Activated CD8-positive, alpha-beta memory T cell treated with anti-CD3 and anti-CD28 coated beads for 4 hours (primary cell): Measurements from ENCODE around the gene DNAI2.

ENCODE experiments used
- DNase-seq, 2 donors: peaks; one replicate each; pipeline ENCODE4 v3.0.0-alpha.2; 2020; ENCODE audit warnings: low read depth in 2 of 2

The DNAI2 gene

GRCh38 chr17:74339537-74340195 is 65.6 kb downstream of the DNAI2 start:
- DNase-seq, result no peak

- no peak for DNase-seq
Observed at GRCh38 chr17:74340470-74341023, 66.5 kb downstream of the DNAI2 start.

- no peak for DNase-seq
Observed at GRCh38 chr17:74342224-74342623, 68.2 kb downstream of the DNAI2 start.

GRCh38 chr17:74343121-74343520 is 69.1 kb downstream of the DNAI2 start:
- DNase-seq, result no peak

- no peak for DNase-seq
Observed at GRCh38 chr17:74343526-74344284, 69.7 kb downstream of the DNAI2 start.

- no peak for DNase-seq
Observed at GRCh38 chr17:74344658-74345057, 70.6 kb downstream of the DNAI2 start.

GRCh38 chr17:74345433-74346241 is 71.6 kb downstream of the DNAI2 start:
- DNase-seq, result no peak

- no peak for DNase-seq
Observed at GRCh38 chr17:74347646-74348045, 73.6 kb downstream of the DNAI2 start.

- DNase-seq, result no peak
Observed at GRCh38 chr17:74349120-74349519, 75.1 kb downstream of the DNAI2 start.

GRCh38 chr17:74350486-74350885 is 76.5 kb downstream of the DNAI2 start:
- no peak for DNase-seq

- DNase-seq, result no peak
Observed at GRCh38 chr17:74351552-74352210, 77.6 kb downstream of the DNAI2 start.

GRCh38 chr17:74353446-74354060 is 79.5 kb downstream of the DNAI2 start:
- no peak for DNase-seq

- DNase-seq, result no peak
Observed at GRCh38 chr17:74354123-74354522, 80.1 kb downstream of the DNAI2 start.

GRCh38 chr17:74354561-74354960 is 80.5 kb downstream of the DNAI2 start:
- no peak for DNase-seq

- DNase-seq, result no peak
Observed at GRCh38 chr17:74355065-74355464, 81.0 kb downstream of the DNAI2 start.

GRCh38 chr17:74356646-74357465 is 82.8 kb downstream of the DNAI2 start:
- no peak for DNase-seq

- no peak for DNase-seq
Observed at GRCh38 chr17:74357466-74357809, 83.4 kb downstream of the DNAI2 start.

GRCh38 chr17:74358697-74359096 is 84.7 kb downstream of the DNAI2 start:
- DNase-seq, result no peak

- no peak for DNase-seq
Observed at GRCh38 chr17:74359916-74360315, 85.9 kb downstream of the DNAI2 start.

GRCh38 chr17:74360899-74361229 is 86.8 kb downstream of the DNAI2 start:
- no peak for DNase-seq
